Astrocyte (in vitro differentiated cells and primary cell): Measurements from ENCODE around the gene NUMA1. TPM values are rescaled to one million over a fixed set of nuclear protein-coding genes. Genes with fewer than 3 reads are reported as not detected.

Source experiments
- DNase-seq: peaks from one replicate; pipeline ENCODE4 v3.0.0-alpha.2; 2010; ENCODE audit warnings: low read depth
- FAIRE-seq: peaks from 2 replicates; lab custom pipeline; 2011; peaks lifted over from hg19 to GRCh38; lab: Jason Lieb, UNC
- H2AFZ ChIP-seq: 2 replicates; pipeline ENCODE4 v1.6.0; 2012; ENCODE audit warnings: low read depth, low read length, inconsistent platforms
- H3K27ac ChIP-seq: 2 replicates; pipeline ENCODE4 v1.5.1; 2011; ENCODE audit warnings: low read depth, low read length, inconsistent platforms
- H3K27me3 ChIP-seq: 2 replicates; pipeline ENCODE4 v1.6.0; 2011; ENCODE audit warnings: low read length, inconsistent platforms; ENCODE audit not compliant: insufficient read depth
- H3K36me3 ChIP-seq: 2 replicates; pipeline ENCODE4 v1.5.1; 2011; ENCODE audit warnings: low read length, inconsistent platforms; ENCODE audit not compliant: insufficient read depth
- H3K4me1 ChIP-seq: 2 replicates; pipeline ENCODE4 v1.5.1; 2011; ENCODE audit warnings: low read length, inconsistent platforms; ENCODE audit not compliant: insufficient read depth
- H3K4me2 ChIP-seq: 2 replicates; pipeline ENCODE4 v1.6.0; 2012; ENCODE audit warnings: low read length, inconsistent platforms
- H3K4me3 ChIP-seq: 2 replicates; pipeline ENCODE4 v1.5.1; 2011; ENCODE audit warnings: low read depth, mild to moderate bottlenecking, low read length, inconsistent platforms; ENCODE audit not compliant: insufficient read depth
- H3K79me2 ChIP-seq: 2 replicates; pipeline ENCODE4 v1.6.0; 2012; ENCODE audit warnings: mild to moderate bottlenecking, low read length, inconsistent platforms; ENCODE audit not compliant: insufficient read depth
- H3K9ac ChIP-seq: 2 replicates; pipeline ENCODE4 v1.6.0; 2012; ENCODE audit warnings: mild to moderate bottlenecking, low read length, inconsistent platforms
- H3K9me3 ChIP-seq: 2 replicates; pipeline ENCODE4 v1.5.1; 2012; ENCODE audit warnings: low read depth, mild to moderate bottlenecking, low read length, inconsistent platforms; ENCODE audit not compliant: insufficient read depth
- H4K20me1 ChIP-seq: 2 replicates; pipeline ENCODE4 v1.6.0; 2012; ENCODE audit warnings: low read length, inconsistent platforms; ENCODE audit not compliant: insufficient read depth
- H3K27ac Mint-ChIP-seq: one replicate; pipeline ENCODE4 v1.8.0; 2021; ENCODE audit warnings: mild to moderate bottlenecking, mixed read lengths; ENCODE audit not compliant: unreplicated experiment
- H3K27me3 Mint-ChIP-seq: one replicate; pipeline ENCODE4 v1.8.0; 2021; ENCODE audit warnings: low read depth, mixed read lengths; ENCODE audit not compliant: unreplicated experiment
- H3K36me3 Mint-ChIP-seq: one replicate; pipeline ENCODE4 v1.8.0; 2021; ENCODE audit warnings: low read depth, mixed read lengths; ENCODE audit not compliant: unreplicated experiment
- H3K4me1 Mint-ChIP-seq: one replicate; pipeline ENCODE4 v1.8.0; 2021; ENCODE audit warnings: low read depth, mixed read lengths; ENCODE audit not compliant: unreplicated experiment
- H3K4me3 Mint-ChIP-seq: one replicate; pipeline ENCODE4 v1.8.0; 2021; ENCODE audit warnings: mild to moderate bottlenecking, moderate library complexity, mixed read lengths; ENCODE audit not compliant: unreplicated experiment
- H3K9me3 Mint-ChIP-seq: one replicate; pipeline ENCODE4 v1.8.0; 2021; ENCODE audit warnings: mild to moderate bottlenecking, mixed read lengths; ENCODE audit not compliant: unreplicated experiment
- CTCF ChIP-seq: IDR thresholded peaks from 2 replicates; pipeline ENCODE4 v1.5.1; 2011; ENCODE audit warnings: low read depth, mild to moderate bottlenecking, inconsistent platforms, low read length, moderate library complexity; ENCODE audit not compliant: insufficient read depth
- EZH2 ChIP-seq: IDR thresholded peaks from 2 replicates; pipeline ENCODE4 v1.6.1; 2012; ENCODE audit warnings: mild to moderate bottlenecking, low read length, inconsistent platforms; ENCODE audit not compliant: insufficient read depth
- total RNA-seq: library from RNA; stranded (reverse); gene quantifications from 2 replicates; pipeline ENCODE4 v1.2.1, GENCODE V29; 2021

NUMA1 gene
- total RNA-seq, 1 donor from 2014 or later, result 111 TPM

GRCh38 chr11:71999362-71999761 lies 81.0 kb downstream of the NUMA1 start:
- DNase-seq, result no peak
- Histone ChIP-seq H3K27me3 (no peaks in the 10 kb centered on the region), H3K4me3 (no peak overlapping the region), H3K36me3 (peaks cover 29% of the 10 kb centered on the region), H3K9me3 (no peaks in the 10 kb centered on the region), H2AFZ (no peak overlapping the region), H3K79me2 (peaks cover 12% of the 10 kb centered on the region), H3K4me2 (no peak overlapping the region), H3K27ac (no peak overlapping the region), H4K20me1 (peaks cover 85% of the 10 kb centered on the region), H3K9ac (no peak overlapping the region), H3K4me1 (no peaks in the 10 kb centered on the region)
- H3K9me3 Mint-ChIP-seq, result peaks cover 2% of the 10 kb centered on the region
- peak overlapping the region; percentile 18 for H3K27ac Mint-ChIP-seq
- TF ChIP-seq CTCF (no peak), EZH2 (no peak)
- peaks cover 28% of the 10 kb centered on the region for H3K4me1 Mint-ChIP-seq
- FAIRE-seq, result no peak
- peaks cover 43% of the 10 kb centered on the region for H3K36me3 Mint-ChIP-seq
- H3K4me3 Mint-ChIP-seq, result peak overlapping the region; percentile 42
- H3K27me3 Mint-ChIP-seq, result no peaks in the 10 kb centered on the region

GRCh38 chr11:71998649-71999310 lies 81.6 kb downstream of the NUMA1 start, which contains the start of gene IL18BP:
IL18BP (plus strand) TSS chr11:71998909; CDS start chr11:71999985, 1,076 bp downstream.
- peaks cover 12% of the 10 kb centered on the region for H3K79me2 ChIP-seq
- H3K9me3 Mint-ChIP-seq, result peaks cover 2% of the 10 kb centered on the region
- peaks cover 84% of the 10 kb centered on the region for H4K20me1 ChIP-seq
- H3K27me3 Mint-ChIP-seq, result no peaks in the 10 kb centered on the region
- no peak within 1 kb of the TSS for H3K4me3 ChIP-seq
- TF ChIP-seq CTCF (no peak), EZH2 (no peak)
- peak within 1 kb of the TSS; percentile 42 for H3K4me3 Mint-ChIP-seq
- H3K4me1 ChIP-seq, result no peaks in the 10 kb centered on the region
- peak within 1 kb of the TSS; percentile 58 for H3K27ac Mint-ChIP-seq
- no peak within 1 kb of the TSS for H3K4me2 ChIP-seq
- H3K27ac ChIP-seq, result no peak within 1 kb of the TSS
- no peaks in the 10 kb centered on the region for H3K27me3 ChIP-seq
- FAIRE-seq, result no peak
- H3K36me3 Mint-ChIP-seq, result peaks cover 47% of the 10 kb centered on the region
- H3K36me3 ChIP-seq, result peaks cover 24% of the 10 kb centered on the region
- no peak within 1 kb of the TSS for H2AFZ ChIP-seq
- DNase-seq, result no peak
- H3K9me3 ChIP-seq, result no peaks in the 10 kb centered on the region
- peaks cover 28% of the 10 kb centered on the region for H3K4me1 Mint-ChIP-seq
- no peak within 1 kb of the TSS for H3K9ac ChIP-seq

GRCh38 chr11:71998061-71998460 lies 82.3 kb downstream of the NUMA1 start:
- H3K4me1 Mint-ChIP-seq, result peaks cover 28% of the 10 kb centered on the region
- H3K27me3 ChIP-seq, result no peaks in the 10 kb centered on the region
- no peaks in the 10 kb centered on the region for H3K4me1 ChIP-seq
- no peak overlapping the region for H3K4me3 ChIP-seq
- peaks cover 2% of the 10 kb centered on the region for H3K9me3 Mint-ChIP-seq
- peaks cover 82% of the 10 kb centered on the region for H4K20me1 ChIP-seq
- no peak overlapping the region for H3K27ac Mint-ChIP-seq
- DNase-seq (no peak), FAIRE-seq (no peak)
- H3K36me3 Mint-ChIP-seq, result peaks cover 40% of the 10 kb centered on the region
- no peak overlapping the region for H2AFZ ChIP-seq
- no peaks in the 10 kb centered on the region for H3K27me3 Mint-ChIP-seq
- H3K4me2 ChIP-seq, result no peak overlapping the region
- H3K27ac ChIP-seq, result no peak overlapping the region
- H3K9ac ChIP-seq, result no peak overlapping the region
- H3K9me3 ChIP-seq, result no peaks in the 10 kb centered on the region
- no peak overlapping the region for H3K4me3 Mint-ChIP-seq
- H3K79me2 ChIP-seq, result peaks cover 12% of the 10 kb centered on the region
- H3K36me3 ChIP-seq, result peaks cover 23% of the 10 kb centered on the region
- no peak for TF ChIP-seq CTCF
- TF ChIP-seq EZH2, result no peak
